Mesendoderm (in vitro differentiated cells): ENCODE data around the gene NPAS3.

ENCODE experiments used
- DNase-seq: peaks from one replicate; pipeline ENCODE4 v3.0.0; 2013
- H2AK5ac ChIP-seq: 2 replicates; pipeline ENCODE4 v1.6.1; 2013; ENCODE audit warnings: low read length, inconsistent platforms
- H2BK120ac ChIP-seq: 2 replicates; pipeline ENCODE4 v1.6.1; 2013; ENCODE audit warnings: low read depth, mild to moderate bottlenecking, low read length, moderate library complexity, mixed read lengths
- H2BK15ac ChIP-seq: replicated peaks from 2 replicates; pipeline ENCODE4 v1.6.1; 2013; ENCODE audit warnings: low read depth, mild to moderate bottlenecking, moderate library complexity
- H2BK5ac ChIP-seq: 2 replicates; pipeline ENCODE4 v1.6.1; 2013; ENCODE audit warnings: low read length, inconsistent platforms
- H3K18ac ChIP-seq: 2 replicates; pipeline ENCODE4 v1.6.1; 2013; ENCODE audit warnings: mild to moderate bottlenecking, low read length, mixed read lengths
- H3K23ac ChIP-seq: one replicate; pipeline ENCODE4 v1.6.1; 2013; ENCODE audit warnings: low read length
- H3K27ac ChIP-seq: 2 replicates; pipeline ENCODE4 v1.5.1; 2013; ENCODE audit warnings: low read depth, mild to moderate bottlenecking, inconsistent platforms, low read length, moderate library complexity
- H3K27me3 ChIP-seq: 2 replicates; pipeline ENCODE4 v1.6.1; 2013; ENCODE audit warnings: low read length, control low read depth, mild to moderate bottlenecking, inconsistent platforms; ENCODE audit not compliant: insufficient read depth, poor library complexity
- H3K36me3 ChIP-seq: 2 replicates; pipeline ENCODE4 v1.6.1; 2013; ENCODE audit warnings: low read length, inconsistent platforms; ENCODE audit not compliant: control insufficient read depth, insufficient read depth
- H3K4ac ChIP-seq: one replicate; pipeline ENCODE4 v1.6.1; 2013; ENCODE audit warnings: low read depth, mild to moderate bottlenecking, low read length, moderate library complexity
- H3K4me1 ChIP-seq: 2 replicates; pipeline ENCODE4 v1.6.1; 2013; ENCODE audit warnings: low read depth, low read length, inconsistent platforms; ENCODE audit not compliant: control insufficient read depth
- H3K4me2 ChIP-seq: 2 replicates; pipeline ENCODE4 v1.6.1; 2013; ENCODE audit warnings: low read length
- H3K4me3 ChIP-seq: 2 replicates; pipeline ENCODE4 v1.5.1; 2013; ENCODE audit warnings: mild to moderate bottlenecking, low read length
- H3K56ac ChIP-seq: one replicate; pipeline ENCODE4 v1.6.1; 2013; ENCODE audit warnings: low read length
- H3K79me1 ChIP-seq: 2 replicates; pipeline ENCODE4 v1.6.1; 2013; ENCODE audit warnings: low read length, inconsistent platforms
- H3K79me2 ChIP-seq: 2 replicates; pipeline ENCODE4 v1.6.1; 2013; ENCODE audit warnings: mild to moderate bottlenecking, low read length; ENCODE audit not compliant: control insufficient read depth, insufficient read depth
- H3K9ac ChIP-seq: 2 replicates; pipeline ENCODE4 v1.6.1; 2013; ENCODE audit warnings: low read length, inconsistent platforms
- H4K5ac ChIP-seq: one replicate; pipeline ENCODE4 v1.6.1; 2013; ENCODE audit warnings: low read length
- H4K8ac ChIP-seq: one replicate; pipeline ENCODE4 v1.6.1; 2013; ENCODE audit warnings: low read depth, mild to moderate bottlenecking, control low read depth, low read length, moderate library complexity
- WGBS: extraction: QIAGEN DNeasy Blood & Tissue Kit; methylation state at CpG from one replicate; pipeline ENCODE4 v1.1.7; 2013; ENCODE audit warnings: low lambda C conversion rate, missing lambda C conversion rate; ENCODE audit not compliant: insufficient coverage; ENCODE audit errors: extremely low coverage; 5-methylcytosine and 5-hydroxymethylcytosine counted together

The NPAS3 gene

GRCh38 chr14:33098016-33098415, 159.3 kb downstream of the NPAS3 start:
- Histone ChIP-seq H3K9ac (no peak overlapping the region), H4K5ac (no peak overlapping the region), H2AK5ac (no peak overlapping the region), H3K27ac (no peak overlapping the region), H3K4me2 (no peak overlapping the region), H3K4ac (no peak overlapping the region), H3K27me3 (no peaks in the 10 kb centered on the region), H3K56ac (no peak overlapping the region), H2BK120ac (no peak overlapping the region), H3K36me3 (no peaks in the 10 kb centered on the region), H3K4me3 (no peak overlapping the region), H3K79me1 (no peaks in the 10 kb centered on the region), H3K4me1 (no peaks in the 10 kb centered on the region), H3K23ac (no peak overlapping the region), H2BK15ac (no peak overlapping the region), H3K18ac (no peak overlapping the region), H3K79me2 (no peaks in the 10 kb centered on the region), H4K8ac (no peak overlapping the region), H2BK5ac (no peak overlapping the region)
- DNase-seq = no peak

GRCh38 chr14:33103489-33103888, 164.8 kb downstream of the NPAS3 start:
- no peak overlapping the region for H3K9ac ChIP-seq
- no peak overlapping the region for H3K4ac ChIP-seq
- DNase-seq = no peak
- no peak overlapping the region for H2AK5ac ChIP-seq
- no peaks in the 10 kb centered on the region for H3K27me3 ChIP-seq
- no peak overlapping the region for H3K27ac ChIP-seq
- no peak overlapping the region for H2BK15ac ChIP-seq
- no peak overlapping the region for H2BK5ac ChIP-seq
- H3K36me3 ChIP-seq = no peaks in the 10 kb centered on the region
- H3K79me2 ChIP-seq = no peaks in the 10 kb centered on the region
- H2BK120ac ChIP-seq = no peak overlapping the region
- H3K56ac ChIP-seq = no peak overlapping the region
- no peaks in the 10 kb centered on the region for H3K4me1 ChIP-seq
- H3K4me3 ChIP-seq = no peak overlapping the region
- H4K8ac ChIP-seq = no peak overlapping the region
- no CpG with 5 or more reads among the region's 3 CpGs for WGBS
- no peak overlapping the region for H3K23ac ChIP-seq
- H4K5ac ChIP-seq = no peak overlapping the region
- no peak overlapping the region for H3K4me2 ChIP-seq
- no peak overlapping the region for H3K18ac ChIP-seq
- H3K79me1 ChIP-seq = no peaks in the 10 kb centered on the region

GRCh38 chr14:33103966-33104365, 165.3 kb downstream of the NPAS3 start:
- no peak overlapping the region for H3K4ac ChIP-seq

GRCh38 chr14:33110737-33111443, 172.2 kb downstream of the NPAS3 start:
- H3K27me3 ChIP-seq = no peaks in the 10 kb centered on the region

More at GRCh38 chr14:33103966-33104365, 165.3 kb downstream of the NPAS3 start:
- Histone ChIP-seq H4K8ac (no peak overlapping the region), H3K56ac (no peak overlapping the region), H3K9ac (no peak overlapping the region), H4K5ac (no peak overlapping the region), H3K79me2 (no peaks in the 10 kb centered on the region), H2BK120ac (no peak overlapping the region), H3K18ac (no peak overlapping the region), H3K27me3 (no peaks in the 10 kb centered on the region), H3K27ac (no peak overlapping the region), H2AK5ac (no peak overlapping the region), H2BK5ac (no peak overlapping the region), H3K4me2 (no peak overlapping the region), H3K4me3 (no peak overlapping the region), H3K79me1 (no peaks in the 10 kb centered on the region), H3K4me1 (no peaks in the 10 kb centered on the region), H2BK15ac (no peak overlapping the region), H3K36me3 (no peaks in the 10 kb centered on the region), H3K23ac (no peak overlapping the region)
- DNase-seq = no peak
- WGBS = no CpG with 5 or more reads among the region's 2 CpGs

DNA sequence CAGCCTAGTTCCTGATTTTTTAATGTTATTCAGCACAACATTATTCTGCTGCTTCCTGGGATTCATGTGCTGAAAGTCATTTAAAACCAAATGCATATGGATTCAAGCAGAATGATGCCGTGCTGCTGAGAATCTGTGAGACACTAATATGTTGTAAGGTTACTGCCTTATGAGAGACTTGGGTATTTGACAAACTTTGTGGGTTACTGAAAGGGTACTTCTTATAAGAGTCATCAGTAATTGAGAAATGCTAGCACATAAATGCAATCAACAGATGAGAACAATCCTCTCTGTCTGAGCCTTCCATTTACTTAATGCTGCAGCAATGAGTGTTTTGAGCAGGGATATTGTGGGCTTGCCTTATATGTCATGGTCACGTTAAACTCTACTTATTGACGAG, 175.7 kb downstream of the NPAS3 start:
- no peak overlapping the region for H4K8ac ChIP-seq
- no peaks in the 10 kb centered on the region for H3K4me1 ChIP-seq
- H3K18ac ChIP-seq = no peak overlapping the region
- no peaks in the 10 kb centered on the region for H3K36me3 ChIP-seq
- WGBS = no CpG with 5 or more reads among the region's 3 CpGs
- H3K27me3 ChIP-seq = no peaks in the 10 kb centered on the region
- H3K27ac ChIP-seq = no peak overlapping the region
- H3K56ac ChIP-seq = no peak overlapping the region
- H3K23ac ChIP-seq = no peak overlapping the region
- H2BK15ac ChIP-seq = no peak overlapping the region
- H3K79me1 ChIP-seq = no peaks in the 10 kb centered on the region
- no peak overlapping the region for H3K4ac ChIP-seq
- no peak overlapping the region for H4K5ac ChIP-seq
- no peaks in the 10 kb centered on the region for H3K79me2 ChIP-seq
- H2AK5ac ChIP-seq = no peak overlapping the region
- no peak overlapping the region for H2BK5ac ChIP-seq
- H3K4me3 ChIP-seq = no peak overlapping the region
- H2BK120ac ChIP-seq = no peak overlapping the region
- no peak overlapping the region for H3K4me2 ChIP-seq
- H3K9ac ChIP-seq = no peak overlapping the region
- DNase-seq = no peak

More at GRCh38 chr14:33110737-33111443, 172.2 kb downstream of the NPAS3 start:
- H2AK5ac ChIP-seq = no peak overlapping the region
- H2BK5ac ChIP-seq = no peak overlapping the region
- no peak overlapping the region for H3K56ac ChIP-seq
- no peak overlapping the region for H3K4ac ChIP-seq
- H3K9ac ChIP-seq = no peak overlapping the region
- no peaks in the 10 kb centered on the region for H3K36me3 ChIP-seq
- no peak overlapping the region for H3K4me3 ChIP-seq
- H3K27ac ChIP-seq = no peak overlapping the region
- no peak overlapping the region for H4K5ac ChIP-seq
- peak; percentile 2 for DNase-seq
- H3K18ac ChIP-seq = no peak overlapping the region
- no peaks in the 10 kb centered on the region for H3K4me1 ChIP-seq
- no peak overlapping the region for H4K8ac ChIP-seq
- no peak overlapping the region for H2BK15ac ChIP-seq
- no peaks in the 10 kb centered on the region for H3K79me1 ChIP-seq
- WGBS = no CpG with 5 or more reads among the region's 8 CpGs
- H2BK120ac ChIP-seq = no peak overlapping the region
- H3K23ac ChIP-seq = no peak overlapping the region
- H3K4me2 ChIP-seq = no peak overlapping the region
- H3K79me2 ChIP-seq = no peaks in the 10 kb centered on the region

GRCh38 chr14:33118668-33119067, 180.0 kb downstream of the NPAS3 start:
- no peak overlapping the region for H2BK15ac ChIP-seq
- no peaks in the 10 kb centered on the region for H3K79me2 ChIP-seq
- H2BK5ac ChIP-seq = no peak overlapping the region
- H3K27ac ChIP-seq = no peak overlapping the region
- H4K5ac ChIP-seq = no peak overlapping the region
- no peak for DNase-seq
- no peak overlapping the region for H2BK120ac ChIP-seq
- H3K9ac ChIP-seq = no peak overlapping the region
- no peak overlapping the region for H3K4ac ChIP-seq
- no peaks in the 10 kb centered on the region for H3K27me3 ChIP-seq
- H3K18ac ChIP-seq = no peak overlapping the region
- no peaks in the 10 kb centered on the region for H3K4me1 ChIP-seq
- no peak overlapping the region for H3K4me2 ChIP-seq
- no peak overlapping the region for H2AK5ac ChIP-seq
- no peaks in the 10 kb centered on the region for H3K79me1 ChIP-seq
- H3K56ac ChIP-seq = no peak overlapping the region
- no peak overlapping the region for H3K4me3 ChIP-seq
- no peak overlapping the region for H4K8ac ChIP-seq
- no CpG with 5 or more reads among the region's 1 CpG for WGBS
- no peak overlapping the region for H3K23ac ChIP-seq
- no peaks in the 10 kb centered on the region for H3K36me3 ChIP-seq
